Fibroblast of lung (primary cell): ENCODE data around the gene VTI1B.

ENCODE experiments used
- CTCF ChIP-seq, 2 donors: IDR thresholded peaks in 1 of 2; conservative IDR thresholded peaks in 1 of 2; 1 replicate in 1 of 2; 2 replicates in 1 of 2; pipeline ENCODE4 v1.5.1; 2011 to 2012; ENCODE audit warnings: low read length in 2 of 2, control low read depth in 1 of 2, inconsistent platforms in 1 of 2, low read depth in 1 of 2, mild to moderate bottlenecking in 1 of 2
- EZH2 ChIP-seq: IDR thresholded peaks from 2 replicates; pipeline ENCODE4 v1.5.1; 2012; ENCODE audit warnings: low read length, control low read depth, mild to moderate bottlenecking; ENCODE audit errors: missing control alignments

- TF ChIP-seq CTCF (conservative IDR thresholded peaks at IDR 0.05 in 1 of 2, IDR thresholded peaks at IDR 0.05 in 1 of 2; ENCODE audit: low read depth in 1 of 2, low read length in 2 of 2) (no peak), EZH2 (no peak)
Measured at GRCh38 chr14:67630938-67631337, 43.5 kb downstream of the VTI1B start.
